Measurements from ENCODE around the gene TMEM53.

DNA sequence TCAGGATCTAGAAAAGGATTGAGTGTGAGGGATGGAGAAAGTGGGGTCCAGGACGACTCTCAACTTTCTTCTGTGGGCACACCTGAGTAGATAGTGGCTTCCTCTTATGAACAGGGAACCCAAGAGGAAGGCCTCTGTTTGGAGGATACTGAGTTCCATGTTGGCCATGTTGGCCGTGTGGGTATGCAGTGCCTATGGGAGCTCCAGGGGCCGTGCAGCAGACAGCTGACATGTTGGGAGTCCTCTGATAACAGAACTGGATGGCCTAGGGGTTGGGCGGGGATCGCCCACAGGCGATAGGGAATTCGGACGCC lies 43.0 kb downstream of the TMEM53 start:
- TF ChIP-seq, protein P1, sequence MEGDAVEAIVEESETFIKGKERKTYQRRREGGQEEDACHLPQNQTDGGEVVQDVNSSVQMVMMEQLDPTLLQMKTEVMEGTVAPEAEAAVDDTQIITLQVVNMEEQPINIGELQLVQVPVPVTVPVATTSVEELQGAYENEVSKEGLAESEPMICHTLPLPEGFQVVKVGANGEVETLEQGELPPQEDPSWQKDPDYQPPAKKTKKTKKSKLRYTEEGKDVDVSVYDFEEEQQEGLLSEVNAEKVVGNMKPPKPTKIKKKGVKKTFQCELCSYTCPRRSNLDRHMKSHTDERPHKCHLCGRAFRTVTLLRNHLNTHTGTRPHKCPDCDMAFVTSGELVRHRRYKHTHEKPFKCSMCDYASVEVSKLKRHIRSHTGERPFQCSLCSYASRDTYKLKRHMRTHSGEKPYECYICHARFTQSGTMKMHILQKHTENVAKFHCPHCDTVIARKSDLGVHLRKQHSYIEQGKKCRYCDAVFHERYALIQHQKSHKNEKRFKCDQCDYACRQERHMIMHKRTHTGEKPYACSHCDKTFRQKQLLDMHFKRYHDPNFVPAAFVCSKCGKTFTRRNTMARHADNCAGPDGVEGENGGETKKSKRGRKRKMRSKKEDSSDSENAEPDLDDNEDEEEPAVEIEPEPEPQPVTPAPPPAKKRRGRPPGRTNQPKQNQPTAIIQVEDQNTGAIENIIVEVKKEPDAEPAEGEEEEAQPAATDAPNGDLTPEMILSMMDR (conservative IDR thresholded peaks at IDR 0.05) = no peak
- no peak for TF ChIP-seq ZFX (IDR thresholded peaks at IDR 0.05)

Data from C4-2B (cell line).